DND-41 (cell line): ENCODE data around the gene RNLS.

ENCODE experiments used
- ATAC-seq: fragments of 200-7000 bp; cut with Tn5 transposase; 3 replicates; pipeline ENCODE4 v1.9.1; 2021; ENCODE audit warnings: low read depth; ENCODE audit not compliant: insufficient read depth
- DNase-seq: peaks from one replicate; pipeline ENCODE4 v3.0.0-alpha.2; 2020
- H2AFZ ChIP-seq: 2 replicates; pipeline ENCODE4 v1.6.0; 2012; ENCODE audit warnings: low read depth, low read length
- H3K27ac ChIP-seq: 2 replicates; pipeline ENCODE4 v1.5.1; 2012; ENCODE audit warnings: low read length, inconsistent platforms
- H3K27me3 ChIP-seq: fragments of 200-600 bp; sonication (generic); 2 replicates; pipeline ENCODE4 v1.6.0; 2012; ENCODE audit warnings: low read length, mild to moderate bottlenecking, inconsistent platforms; ENCODE audit not compliant: insufficient read depth, poor library complexity
- H3K36me3 ChIP-seq: 2 replicates; pipeline ENCODE4 v1.5.1; 2012; ENCODE audit warnings: low read length, inconsistent platforms; ENCODE audit not compliant: insufficient read depth
- H3K4me1 ChIP-seq: 2 replicates; pipeline ENCODE4 v1.5.1; 2012; ENCODE audit warnings: mild to moderate bottlenecking, low read length; ENCODE audit not compliant: insufficient read depth
- H3K4me2 ChIP-seq: 2 replicates; pipeline ENCODE4 v1.6.0; 2012; ENCODE audit warnings: mild to moderate bottlenecking, moderate library complexity, low read length, inconsistent platforms; ENCODE audit not compliant: insufficient read depth
- H3K4me3 ChIP-seq, 2 experiments: fragments of 200-600 bp in 1 of 2; shearing (Covaris generic) in 1 of 2; 2 replicates each; pipeline ENCODE4 v1.5.1; 2012 to 2016; ENCODE audit warnings: inconsistent platforms in 2 of 2, low read length in 2 of 2, mild to moderate bottlenecking in 2 of 2, low read depth in 1 of 2, moderate library complexity in 1 of 2
- H3K79me2 ChIP-seq: 2 replicates; pipeline ENCODE4 v1.6.0; 2012; ENCODE audit warnings: low read length, inconsistent platforms; ENCODE audit not compliant: insufficient read depth
- H3K9ac ChIP-seq: 2 replicates; pipeline ENCODE4 v1.6.0; 2012; ENCODE audit warnings: low read depth, mild to moderate bottlenecking, inconsistent platforms, low read length, moderate library complexity
- H3K9me3 ChIP-seq: 2 replicates; pipeline ENCODE4 v1.5.1; 2012; ENCODE audit warnings: low read length, moderate library complexity, mild to moderate bottlenecking, inconsistent platforms; ENCODE audit not compliant: insufficient read depth, severe bottlenecking
- H4K20me1 ChIP-seq: 2 replicates; pipeline ENCODE4 v1.6.0; 2012; ENCODE audit warnings: low read length; ENCODE audit not compliant: insufficient read depth
- CTCF ChIP-seq: IDR thresholded peaks from 2 replicates; pipeline ENCODE4 v1.5.1; 2012; ENCODE audit warnings: borderline replicate concordance, low read length, moderate library complexity, mild to moderate bottlenecking; ENCODE audit not compliant: poor library complexity, severe bottlenecking; ENCODE audit errors: extremely low read depth
- EZH2 ChIP-seq: IDR thresholded peaks from 3 replicates; pipeline ENCODE4 v1.6.1; 2012; ENCODE audit warnings: borderline replicate concordance, low read depth, mild to moderate bottlenecking, moderate library complexity, low read length, inconsistent platforms; ENCODE audit not compliant: severe bottlenecking

Gene RNLS

GRCh38 chr10:88228130-88228529 is 355.0 kb downstream of the RNLS start:
- TF ChIP-seq CTCF (no peak), EZH2 (no peak)
- Histone ChIP-seq H3K27me3 (no peaks in the 10 kb centered on the region), H3K36me3 (no peaks in the 10 kb centered on the region), H3K4me2 (no peak overlapping the region), H3K9me3 (no peaks in the 10 kb centered on the region), H3K27ac (no peak overlapping the region), H3K79me2 (no peaks in the 10 kb centered on the region), H4K20me1 (no peaks in the 10 kb centered on the region), H3K9ac (no peak overlapping the region), H2AFZ (no peak overlapping the region), H3K4me3 (no peak overlapping the region), H3K4me1 (peaks cover 4% of the 10 kb centered on the region)
- DNase-seq, result no peak
- no peak for ATAC-seq

- H3K79me2 ChIP-seq, result no peaks in the 10 kb centered on the region
- no peak overlapping the region for H3K27ac ChIP-seq
- H3K36me3 ChIP-seq, result no peaks in the 10 kb centered on the region
- H4K20me1 ChIP-seq, result no peaks in the 10 kb centered on the region
- H3K27me3 ChIP-seq, result no peaks in the 10 kb centered on the region
- DNase-seq (no peak), ATAC-seq (no peak)
- H3K4me3 ChIP-seq, result no peak overlapping the region
- H2AFZ ChIP-seq, result no peak overlapping the region
- H3K9me3 ChIP-seq, result no peaks in the 10 kb centered on the region
- H3K4me1 ChIP-seq, result no peaks in the 10 kb centered on the region
- H3K4me2 ChIP-seq, result no peak overlapping the region
- no peak for TF ChIP-seq EZH2
- no peak for TF ChIP-seq CTCF
- no peak overlapping the region for H3K9ac ChIP-seq
Observed at GRCh38 chr10:88227342-88228018, 355.6 kb downstream of the RNLS start.

- H2AFZ ChIP-seq, result no peak overlapping the region
- TF ChIP-seq CTCF (no peak), EZH2 (no peak)
- no peaks in the 10 kb centered on the region for H4K20me1 ChIP-seq
- H3K9me3 ChIP-seq, result no peaks in the 10 kb centered on the region
- no peak overlapping the region for H3K4me2 ChIP-seq
- H3K4me3 ChIP-seq, result no peak overlapping the region
- no peaks in the 10 kb centered on the region for H3K27me3 ChIP-seq
- DNase-seq, result no peak
- no peak overlapping the region for H3K27ac ChIP-seq
- H3K4me1 ChIP-seq, result no peaks in the 10 kb centered on the region
- no peak overlapping the region for H3K9ac ChIP-seq
- no peaks in the 10 kb centered on the region for H3K79me2 ChIP-seq
- no peaks in the 10 kb centered on the region for H3K36me3 ChIP-seq
- ATAC-seq, result no peak
Observed at GRCh38 chr10:88226891-88227290, 356.2 kb downstream of the RNLS start.
